AG08396 (cell line): ENCODE measurements around the gene WTAP.
A peak's percentile ranks its signal among the peaks of the same experiment; 100 is the strongest.
"Not testable (repeated sequence)": the region's sequence is repeated elsewhere in the genome, so short reads cannot be mapped to it uniquely, and the experiment has no call there.

Source experiments
- DNase-seq: peaks from one replicate; pipeline ENCODE4 v3.0.0; 2012; ENCODE audit warnings: low spot score, mixed read lengths

Gene WTAP

DNA sequence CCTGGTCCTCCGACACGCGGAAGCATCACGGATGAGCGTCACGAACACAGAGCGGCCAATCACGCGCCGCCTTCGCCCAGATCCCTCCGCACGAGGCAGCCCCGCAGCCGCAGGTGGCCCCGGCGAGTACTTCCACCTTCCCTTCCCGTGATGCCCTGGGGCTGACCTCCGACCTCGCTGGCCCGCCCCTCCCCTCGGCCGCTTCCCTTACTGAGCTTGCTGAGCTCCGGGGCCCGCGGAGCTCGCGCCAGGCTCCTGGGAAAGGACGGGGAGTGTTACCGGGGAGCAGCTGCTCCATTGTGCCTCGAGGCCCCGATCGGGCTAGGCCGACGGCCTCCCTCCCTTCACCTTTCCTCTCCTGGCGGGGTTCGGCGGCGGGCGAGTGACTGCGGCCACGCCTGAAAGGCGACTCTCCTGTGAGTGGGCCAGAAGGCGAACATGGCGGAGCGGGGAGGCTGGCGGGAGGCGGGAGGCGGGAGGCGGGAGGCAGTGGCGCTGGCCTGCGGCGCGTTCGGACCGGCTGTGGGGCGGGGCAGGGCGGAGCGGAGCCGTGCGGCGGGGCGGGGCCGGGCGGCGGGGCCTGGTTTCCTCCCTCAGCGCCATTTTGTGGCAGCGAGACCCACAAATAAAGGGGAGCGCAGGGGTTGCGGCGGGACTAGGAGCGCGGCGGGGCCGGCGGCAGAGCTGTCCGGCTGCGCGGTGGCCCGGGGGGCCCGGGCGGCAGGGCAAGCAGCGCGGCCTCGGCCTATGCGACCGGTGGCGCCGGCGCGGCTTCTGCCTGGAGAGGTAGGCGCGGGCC is at the start of gene WTAP:
Gene WTAP, plus strand, starts transcription at position 589 of the 799 bp plus-strand sequence. CDS start 8,760 bp downstream, outside the sequence.
- DNase-seq, result peak; percentile 95

DNA sequence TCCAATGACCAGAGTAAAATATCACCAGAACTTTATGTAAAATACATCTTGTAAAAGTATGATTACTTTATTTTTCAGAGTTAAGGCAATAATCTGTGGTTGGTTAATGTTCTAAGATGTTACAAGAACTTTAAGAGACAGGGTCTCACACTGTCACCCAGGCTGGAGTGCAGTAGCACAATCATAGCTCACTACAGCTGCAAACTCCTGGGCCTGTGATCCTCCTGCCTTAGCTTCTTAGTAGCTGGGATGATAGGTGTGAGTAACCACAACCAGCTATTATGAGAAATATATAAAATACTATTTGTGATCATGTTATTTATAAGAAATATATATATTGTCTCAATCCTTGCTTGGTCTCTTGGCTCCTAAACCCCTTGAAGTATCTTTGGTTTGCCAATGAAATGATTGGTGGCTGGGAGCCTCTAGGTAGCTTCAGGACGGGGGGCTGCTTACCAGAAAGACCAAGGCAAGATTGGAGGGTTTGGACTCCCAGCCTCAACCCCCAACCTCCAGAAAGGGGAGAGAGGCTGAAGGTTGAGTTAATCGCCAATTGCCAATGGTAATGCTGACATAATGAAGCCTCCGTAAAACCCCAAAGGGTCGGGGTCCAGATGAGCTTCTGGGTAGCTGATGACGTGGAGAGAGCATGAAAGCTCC is 49.7 kb upstream of the WTAP start:
- DNase-seq, result no peak

DNA sequence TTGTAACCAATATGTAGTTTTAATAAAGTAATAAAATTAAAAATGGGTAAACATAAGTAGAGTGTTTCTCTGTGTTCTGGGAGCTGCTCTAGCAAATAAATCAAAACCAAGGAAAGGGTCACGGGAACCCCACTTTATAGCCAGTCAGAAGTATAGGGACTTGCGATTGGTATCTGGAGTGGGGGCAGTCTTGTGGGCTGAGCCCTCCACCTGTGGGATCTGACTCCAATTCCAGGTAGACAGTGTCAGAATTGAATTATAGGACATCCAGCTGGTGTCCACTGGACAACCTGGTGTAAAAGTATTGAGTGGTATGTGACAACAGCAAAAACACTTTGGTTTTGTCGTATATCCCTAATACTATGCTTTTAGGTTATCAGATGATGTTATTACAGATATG is 48.7 kb upstream of the WTAP start:
- DNase-seq, result no peak

DNA sequence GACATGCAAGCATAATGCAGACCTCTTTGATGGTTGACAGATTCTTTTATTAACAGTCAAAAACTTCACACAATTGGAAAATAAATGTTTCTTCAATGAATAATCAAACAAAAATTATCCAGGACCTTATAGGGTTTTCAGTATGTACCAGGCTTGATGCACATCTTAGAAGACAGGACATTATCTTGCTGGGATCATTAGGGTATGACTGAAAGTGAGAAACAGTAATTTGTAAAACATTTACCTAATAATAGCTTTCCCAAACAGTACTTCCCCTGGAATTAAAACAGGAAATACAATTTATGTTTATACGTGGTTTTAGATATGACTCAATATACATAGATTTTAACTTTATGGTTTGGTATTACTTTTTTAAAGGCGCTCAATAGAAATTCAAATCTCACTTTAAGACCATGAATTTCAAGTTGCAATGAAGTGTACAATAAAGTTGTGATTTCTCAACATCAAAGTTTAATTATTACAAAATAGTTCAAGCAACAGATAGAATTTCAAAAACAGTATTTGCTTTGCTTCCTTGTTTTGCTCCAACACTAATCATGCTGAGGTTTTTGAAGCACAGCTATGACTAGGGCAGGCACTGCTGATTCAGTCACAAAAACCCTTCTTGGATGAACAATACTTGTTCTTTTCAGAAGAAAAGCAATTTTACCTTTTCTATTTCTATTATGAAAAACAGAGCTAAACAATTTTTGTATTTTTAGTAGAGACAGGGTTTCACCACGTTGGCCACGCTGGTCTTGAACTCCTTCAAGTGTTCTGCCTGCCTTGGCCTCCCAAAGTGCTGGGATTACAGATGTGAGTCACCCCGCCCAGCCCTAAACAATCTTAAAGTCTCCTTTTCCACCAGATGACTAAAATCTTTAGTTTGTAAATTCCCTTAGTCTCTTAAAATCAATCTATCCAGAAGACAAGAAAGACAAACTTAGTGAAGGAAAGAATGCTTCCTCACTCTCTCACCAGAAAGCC is 47.9 kb upstream of the WTAP start:
- DNase-seq, result no peak

DNA sequence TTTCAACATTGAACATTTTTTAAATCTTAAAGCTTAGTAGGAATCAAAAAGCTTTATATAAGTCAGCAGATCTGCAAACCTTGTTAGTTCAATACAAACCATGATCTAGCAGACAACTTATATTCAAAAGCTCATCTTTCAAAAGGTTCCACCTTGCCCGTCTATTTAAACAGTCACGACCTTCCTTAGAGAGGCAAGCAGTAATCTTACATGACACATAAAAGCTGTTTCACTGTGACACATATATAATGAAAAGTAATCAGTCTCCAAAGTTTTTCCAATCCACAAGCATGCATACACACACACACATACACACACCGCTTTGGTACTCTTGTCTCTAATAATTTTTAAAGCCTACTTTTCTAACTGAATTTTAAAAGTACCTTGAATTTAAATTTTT is 47.2 kb upstream of the WTAP start:
- no peak for DNase-seq

DNA sequence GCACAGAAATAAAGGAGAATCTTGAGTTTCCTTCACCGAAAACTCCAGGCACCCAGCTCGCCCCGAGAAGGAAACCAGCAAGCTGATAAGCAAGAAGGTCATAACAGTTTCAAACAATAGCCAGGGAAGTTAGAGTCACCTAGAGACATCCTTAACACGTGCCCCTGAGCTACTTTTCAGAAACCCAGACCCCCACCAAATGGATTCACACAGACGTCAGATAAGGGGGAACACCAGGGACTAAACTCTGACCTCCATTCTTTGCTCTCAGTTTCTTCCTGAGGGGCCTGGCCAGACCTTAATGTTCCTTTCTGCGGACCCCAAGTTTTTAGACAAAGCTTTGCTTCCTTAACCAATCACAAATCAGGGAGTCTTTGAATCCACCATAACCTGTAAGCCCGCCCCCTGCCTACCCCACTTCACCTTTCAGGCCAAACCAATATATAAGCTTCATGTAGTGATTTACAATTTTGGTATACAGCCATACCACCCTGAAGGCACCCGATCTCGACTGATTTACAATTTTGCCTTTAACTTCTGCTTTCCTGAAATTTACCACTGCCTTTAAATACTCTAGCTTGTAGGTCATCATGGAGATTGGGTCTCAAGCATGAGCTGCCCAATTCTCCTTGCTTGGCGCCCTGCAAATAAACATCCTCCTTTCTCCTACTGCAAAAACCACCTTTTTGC is 46.0 kb upstream of the WTAP start:
- no peak for DNase-seq

DNA sequence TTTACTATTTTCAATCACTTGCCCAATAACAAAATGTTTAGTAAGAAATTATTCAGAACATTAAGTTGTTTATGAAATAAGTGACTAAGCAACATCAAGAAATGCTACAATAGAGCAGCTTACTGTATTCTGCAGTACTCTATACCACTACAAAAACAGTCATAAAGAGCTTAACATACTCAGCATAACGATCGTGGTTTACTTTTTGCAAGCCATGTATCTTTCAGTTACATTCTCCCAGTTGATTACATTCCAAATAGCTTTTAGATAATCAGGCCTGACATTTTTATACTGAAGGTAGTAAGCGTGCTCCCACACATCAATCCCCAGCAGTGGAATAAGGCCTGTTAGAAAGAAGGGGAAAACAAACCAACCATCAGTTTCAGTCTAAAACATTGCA is 45.0 kb upstream of the WTAP start:
- DNase-seq, result peak; percentile 29

DNA sequence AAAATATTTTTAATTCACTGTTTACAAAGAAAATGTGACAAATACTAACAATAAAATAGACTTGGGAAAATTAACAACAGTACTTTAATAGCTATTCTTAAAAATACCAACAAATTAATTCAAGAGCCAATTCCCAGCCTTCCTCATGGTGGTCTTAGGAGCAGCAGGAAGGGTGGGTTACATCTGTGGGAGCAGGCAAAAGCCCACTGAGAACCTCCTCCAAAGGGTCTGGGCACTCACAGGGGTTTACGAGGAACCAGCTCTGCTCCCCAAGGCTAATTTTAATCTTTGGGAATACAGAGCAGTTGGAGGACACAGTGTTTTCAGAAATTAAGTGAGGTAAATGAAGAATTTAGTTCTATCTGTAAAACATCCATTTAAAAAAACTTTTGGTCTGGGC is 44.5 kb upstream of the WTAP start:
- no peak for DNase-seq

DNA sequence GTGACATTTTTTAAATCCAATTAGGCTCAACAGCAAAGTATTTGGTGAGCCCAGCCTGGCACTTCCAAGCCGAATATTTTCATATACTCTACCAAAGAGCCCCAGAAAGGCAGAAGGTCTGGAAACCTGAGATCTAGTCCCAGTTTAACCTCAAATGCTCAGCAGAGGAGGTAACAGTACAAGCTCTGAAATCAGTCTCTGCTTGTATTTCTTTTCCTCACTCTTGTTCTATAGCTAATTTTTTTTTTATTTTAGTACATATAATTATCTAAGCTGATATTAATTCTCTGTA is 43.3 kb upstream of the WTAP start:
- no peak for DNase-seq

DNA sequence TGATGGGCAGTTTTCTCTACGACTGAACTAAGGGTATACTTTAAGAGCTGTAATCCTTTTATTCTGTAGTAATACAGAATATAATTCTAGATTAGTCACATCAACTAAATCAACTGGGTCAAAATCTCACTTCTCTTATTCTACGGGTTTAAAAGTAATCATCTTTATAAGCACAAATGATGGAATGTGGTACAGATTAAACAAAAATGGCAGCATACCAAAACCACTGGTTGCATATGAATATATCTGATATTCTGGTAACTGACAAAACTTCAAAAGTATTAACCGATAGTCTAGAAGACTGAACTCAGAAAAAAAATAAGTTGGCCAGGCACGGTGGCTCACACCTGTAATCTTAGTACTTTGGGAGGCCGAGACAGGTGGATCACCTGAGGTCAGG is 41.3 kb upstream of the WTAP start:
- DNase-seq, result no peak

DNA sequence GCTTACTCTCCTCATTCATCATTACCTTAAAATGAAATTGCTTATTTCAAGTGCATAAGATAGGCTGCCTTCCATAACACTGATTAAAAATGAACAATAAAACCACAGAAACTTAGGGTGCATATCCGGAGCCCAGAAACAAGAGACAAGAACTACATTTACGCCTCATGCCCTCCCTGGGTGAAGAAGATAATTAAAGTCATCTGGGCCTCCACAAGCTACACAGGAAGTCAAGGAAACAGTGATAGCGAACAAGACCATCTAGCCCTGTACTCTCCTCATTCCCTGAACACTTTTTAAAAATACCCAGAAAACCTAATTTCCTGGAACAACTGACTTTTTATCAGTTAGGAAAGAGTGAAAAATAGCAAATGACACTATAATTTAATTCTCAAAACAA is 40.6 kb upstream of the WTAP start:
- DNase-seq, result no peak

DNA sequence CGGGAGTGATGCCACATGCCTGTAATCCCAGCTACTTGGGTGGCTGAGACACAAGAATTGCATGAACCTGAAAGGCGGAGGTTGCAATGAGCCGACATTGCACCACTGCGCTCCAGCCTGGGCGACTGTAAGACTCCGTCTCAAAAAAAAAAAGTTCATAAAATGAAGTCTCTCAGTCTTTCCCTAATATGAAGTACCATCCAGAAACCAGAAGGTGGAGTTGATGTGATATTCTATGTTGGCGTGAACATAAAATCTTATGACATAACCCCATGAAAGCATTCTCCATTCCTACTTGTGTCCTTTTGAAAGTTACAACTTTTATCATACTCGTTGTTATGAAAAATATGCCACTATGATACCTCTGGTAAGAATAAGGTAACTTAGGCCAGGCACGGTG is 40.0 kb upstream of the WTAP start:
- DNase-seq, result no peak

DNA sequence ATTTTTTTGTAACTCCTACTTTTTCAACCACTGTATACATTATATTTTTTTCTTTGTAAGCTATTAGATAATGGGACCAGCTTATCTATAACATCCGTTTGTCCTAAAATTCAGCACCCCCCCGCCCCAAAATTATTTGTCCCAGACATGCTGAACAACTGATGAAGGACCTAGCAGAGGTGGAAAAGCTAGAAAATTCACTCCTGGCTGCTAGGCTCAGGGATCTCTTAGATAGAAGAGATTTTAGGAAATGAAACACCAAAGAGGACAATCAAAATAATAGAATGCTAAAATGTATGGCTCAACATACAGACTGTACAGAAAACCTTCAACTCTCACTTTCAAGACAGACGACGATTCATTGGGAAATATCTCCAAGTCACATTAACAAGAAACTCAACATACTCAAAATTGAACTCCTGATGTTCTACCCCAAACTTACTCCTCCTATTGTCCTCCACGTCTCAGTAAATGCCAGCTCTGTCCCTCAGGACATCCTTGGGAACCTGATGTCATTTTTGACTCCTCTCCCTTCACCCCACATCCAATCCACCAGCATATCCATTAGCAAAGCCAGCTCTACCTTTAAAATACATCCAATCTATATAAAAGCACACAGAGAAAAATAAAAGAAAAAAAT is 38.9 kb upstream of the WTAP start:
- no peak for DNase-seq

DNA sequence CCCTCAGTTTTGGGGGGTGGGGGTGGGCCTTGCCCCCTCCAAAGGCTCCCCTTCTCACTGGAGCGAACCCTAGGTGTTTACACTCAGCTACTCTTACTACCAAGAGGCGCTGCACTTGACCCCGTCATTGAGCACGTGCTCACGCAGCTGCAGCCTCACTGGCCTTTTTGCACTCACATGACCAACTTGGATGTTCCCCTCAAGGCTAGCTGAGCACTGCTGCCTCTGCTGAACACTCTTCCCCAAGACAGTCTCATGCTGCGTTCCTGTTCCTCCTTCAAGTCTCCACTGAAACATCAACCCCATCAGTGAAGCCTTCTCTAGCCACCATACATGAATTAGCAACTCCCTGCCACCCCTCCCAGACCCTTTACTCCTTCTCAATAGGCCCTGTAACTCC is 38.3 kb upstream of the WTAP start:
- DNase-seq, result no peak

DNA sequence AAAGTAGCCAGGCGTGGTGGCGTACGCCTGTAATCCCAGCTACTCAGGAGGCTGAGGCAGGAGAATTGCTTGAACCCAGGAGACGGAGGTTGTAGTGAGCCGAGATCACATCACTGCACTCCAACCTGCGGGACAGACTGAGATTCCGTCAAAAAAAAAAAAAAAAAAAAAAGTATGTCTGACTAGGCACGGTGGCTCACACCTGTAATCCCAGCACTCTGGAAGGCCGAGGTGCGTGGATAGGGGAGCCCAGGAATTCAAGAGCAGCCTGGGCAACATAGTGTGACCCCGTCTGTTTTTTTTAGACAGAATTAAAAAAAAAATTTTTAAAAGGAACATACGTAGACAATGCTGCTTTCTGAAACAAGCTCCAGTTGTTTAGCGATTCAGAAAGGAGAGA is 37.2 kb upstream of the WTAP start:
- not testable (repeated sequence) for DNase-seq

DNA sequence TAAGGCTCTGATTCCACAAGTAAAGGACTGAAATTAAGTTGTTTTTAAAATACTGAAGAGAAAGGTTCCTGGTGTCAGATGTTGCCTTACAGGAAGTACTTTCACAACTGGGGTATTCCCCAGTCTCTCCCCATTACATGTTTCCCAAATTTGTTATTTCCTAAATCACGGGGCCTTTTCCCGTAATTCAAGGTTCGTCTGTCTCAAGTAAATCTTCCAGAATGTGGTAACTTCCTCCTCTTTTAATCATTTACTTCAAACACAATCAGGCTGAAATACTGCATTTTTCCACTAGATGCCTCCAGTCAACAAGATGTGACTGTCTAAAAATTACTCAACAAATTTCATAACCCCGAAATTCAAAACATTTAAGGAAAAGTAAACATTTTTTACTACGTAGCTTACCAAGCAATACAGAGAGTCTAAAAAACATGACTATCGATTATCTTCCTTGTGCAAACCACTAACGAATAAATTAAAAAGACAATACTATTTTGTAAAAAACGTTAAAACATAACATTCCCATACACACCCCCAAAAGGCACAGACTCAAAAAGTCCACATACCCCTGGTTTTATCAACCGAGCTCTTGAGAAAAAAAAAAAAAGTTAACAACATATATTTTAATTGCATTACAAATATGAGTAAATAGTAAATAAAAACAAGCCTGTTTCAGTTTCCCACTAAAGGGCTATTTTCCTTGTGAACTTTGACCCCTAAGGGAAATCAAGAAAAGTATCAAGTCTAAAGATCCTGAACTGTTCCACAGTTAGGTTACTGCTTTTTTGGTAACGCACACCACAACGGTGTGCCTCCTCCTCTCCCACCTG is 36.0 kb upstream of the WTAP start:
- DNase-seq, result peak; percentile 60

DNA sequence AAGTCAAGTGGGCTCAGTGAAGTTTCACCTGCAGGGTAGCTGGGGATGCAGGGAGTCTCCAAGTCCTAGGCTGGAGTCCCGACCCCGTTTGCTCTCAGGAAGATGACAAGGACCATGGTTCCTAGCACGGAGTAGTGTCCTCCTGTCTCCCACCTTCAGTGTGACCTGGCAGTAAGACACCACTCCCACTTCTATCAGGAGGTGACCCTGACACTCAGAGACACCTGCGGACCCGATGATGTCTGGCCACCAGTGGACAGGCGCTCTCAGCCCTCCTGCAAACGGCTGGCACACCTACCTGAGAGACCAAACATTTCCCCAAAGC is 35.4 kb upstream of the WTAP start:
- no peak for DNase-seq

DNA sequence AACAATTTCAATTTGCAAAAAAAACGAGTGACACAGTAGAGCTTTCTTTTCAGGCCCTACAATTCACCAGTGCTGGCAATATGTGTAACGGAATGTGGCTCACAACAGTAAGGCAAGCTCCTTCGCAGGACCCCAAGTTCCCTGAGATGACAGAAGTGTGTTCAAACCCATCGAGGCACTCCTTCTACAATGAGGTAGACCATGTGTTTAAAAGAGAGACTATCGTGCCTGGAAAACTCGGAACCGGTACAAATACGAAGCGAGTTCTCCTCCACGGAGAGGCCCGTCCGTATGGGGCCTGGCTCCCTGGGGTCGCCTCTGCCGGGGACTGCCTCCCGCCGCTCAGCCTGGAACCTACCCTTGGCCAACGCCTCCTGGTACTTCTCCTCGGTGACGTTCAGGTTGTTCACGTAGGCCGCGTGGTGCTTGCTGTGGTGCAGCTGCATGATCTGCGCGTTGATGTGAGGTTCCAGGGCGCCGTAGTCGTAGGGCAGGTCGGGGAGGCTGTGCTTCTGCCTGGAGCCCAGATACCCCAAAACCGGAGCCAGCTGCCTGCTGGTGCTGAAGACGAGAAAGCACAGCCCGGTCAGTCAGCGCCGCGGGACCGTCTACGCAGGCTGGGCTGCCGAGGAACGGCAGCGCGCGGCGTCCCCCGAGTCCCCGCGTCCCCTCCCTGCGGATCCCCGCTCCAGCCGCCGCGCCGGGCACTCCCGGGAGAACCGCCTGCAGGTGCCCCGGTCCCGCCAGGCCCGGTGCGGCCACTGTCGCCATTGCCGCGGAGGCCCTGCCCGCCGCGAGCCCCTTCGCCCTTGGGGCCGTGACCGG is 34.8 kb upstream of the WTAP start:
- DNase-seq, result peak; percentile 51

DNA sequence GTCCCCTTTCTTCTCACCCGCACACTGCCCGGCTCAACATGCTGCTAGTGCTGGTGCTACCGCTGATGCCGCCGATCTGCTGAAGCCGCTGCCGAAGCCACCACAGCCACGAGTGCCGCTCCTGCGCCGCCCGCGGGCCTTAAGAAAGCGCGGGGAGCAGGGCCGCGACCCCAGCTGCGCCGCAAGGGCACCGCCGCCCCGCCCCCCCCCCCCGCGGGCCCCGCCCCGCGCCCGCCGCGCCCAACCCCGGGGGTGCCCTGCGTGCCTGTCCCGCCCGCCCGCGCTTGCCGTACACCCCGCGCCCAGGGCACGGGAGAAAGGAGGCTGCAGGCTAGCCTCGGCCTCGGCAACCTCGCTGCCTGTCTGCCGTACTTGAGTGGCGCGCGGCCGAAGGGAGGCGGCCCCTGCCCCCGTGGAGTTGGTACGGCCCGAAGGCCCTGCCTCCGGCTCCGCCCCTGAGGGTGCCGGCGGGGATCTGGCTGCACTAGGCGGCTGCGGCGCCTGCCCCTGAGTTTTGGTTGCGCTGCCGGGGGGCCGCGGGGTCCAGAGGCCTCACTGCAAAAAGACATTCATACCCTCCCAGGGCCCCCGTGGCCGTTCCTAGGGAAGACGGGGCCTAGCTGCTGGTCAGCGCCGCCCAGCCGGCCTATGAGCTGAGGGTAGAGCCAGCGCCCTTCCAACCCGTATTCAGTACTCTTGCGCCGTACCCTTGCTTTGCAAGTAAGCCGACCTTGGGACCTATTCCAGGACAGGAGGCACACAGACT is 34.0 kb upstream of the WTAP start, which contains the start of gene SOD2:
Gene SOD2, minus strand, starts transcription at position 114 of the 766 bp plus-strand sequence. Its CDS starts 74 bp downstream, at position 40.
- DNase-seq, result peak; percentile 89
